ENCODE results near the gene IQCC. TPM values are rescaled to one million over a fixed set of nuclear protein-coding genes. Genes with fewer than 3 reads are reported as not detected.

Gene IQCC
- total RNA-seq, 1 experiment from 2014 or later: 4.9 TPM

DNA sequence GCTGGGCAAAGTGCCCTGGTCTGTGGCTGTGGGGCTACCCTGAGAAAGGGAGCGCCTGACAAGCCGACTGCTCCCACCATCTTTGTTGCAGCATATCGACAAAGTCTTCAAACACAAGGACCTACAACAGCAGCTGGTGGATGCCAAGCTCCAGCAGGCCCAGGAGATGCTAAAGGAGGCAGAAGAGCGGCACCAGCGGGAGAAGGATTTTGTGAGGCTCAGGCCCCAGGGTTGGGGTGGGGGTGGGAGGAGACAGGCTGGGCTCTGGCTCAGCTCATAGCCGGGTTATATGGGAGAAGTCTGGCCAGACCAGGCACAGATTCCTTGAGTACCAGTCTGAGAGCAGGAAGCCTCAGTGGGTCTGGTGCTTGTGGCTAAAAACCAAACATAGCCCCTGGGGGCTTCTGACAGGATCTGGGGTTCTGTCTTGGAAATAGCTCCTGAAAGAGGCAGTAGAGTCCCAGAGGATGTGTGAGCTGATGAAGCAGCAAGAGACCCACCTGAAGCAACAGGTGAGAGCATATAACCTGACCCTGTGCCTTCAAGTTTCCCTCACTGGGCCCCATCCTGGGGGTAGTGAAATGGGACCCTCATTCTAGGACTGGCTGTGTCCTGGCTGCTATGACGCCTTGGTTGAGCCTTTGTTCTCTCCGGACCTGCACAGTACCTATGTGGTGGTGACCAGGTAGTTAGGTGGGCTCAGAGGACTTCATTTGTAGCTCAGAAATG lies 13.1 kb upstream of the IQCC start:
- no peaks in the 10 kb centered on the region for H3K4me1 ChIP-seq (replicated peaks; ENCODE audit: insufficient read depth)
- H3K79me2 ChIP-seq (ENCODE audit: low read depth): 0 out of 2 replicates have a peak, but pooled peaks cover 2% of the 10 kb centered on the region
- no peaks in the 10 kb centered on the region for H3K9me2 ChIP-seq (ENCODE audit: insufficient read depth)
- H4K20me1 ChIP-seq (ENCODE audit: insufficient read depth): peaks cover 7% of the 10 kb centered on the region
- no peak overlapping the region for H2AFZ ChIP-seq
- no TSS peak for BruUV-seq (replicated peaks)
- H3K27me3 ChIP-seq (ENCODE audit: insufficient read depth, low read depth): no peaks in the 10 kb centered on the region
- no peak for DNase-seq
- H3F3A ChIP-seq (ENCODE audit: insufficient read depth, low read depth): peaks cover 20% of the 10 kb centered on the region; the same call in 1 of the 2 replicates
- ChIA-PET CTCF (no interaction called here), POLR2A (ENCODE audit: unreplicated experiment) (no interaction called here)
- H3K9me3 ChIP-seq (ENCODE audit: insufficient read depth, low read depth): no peaks in the 10 kb centered on the region
- peaks cover 58% of the 10 kb centered on the region for H3K36me3 ChIP-seq (ENCODE audit: low read depth)
- no peak overlapping the region for H3K4me2 ChIP-seq
- TF ChIP-seq EZH2 (IDR thresholded peaks at IDR 0.05; ENCODE audit: low read depth): no peak
- TF ChIP-seq, protein P1, sequence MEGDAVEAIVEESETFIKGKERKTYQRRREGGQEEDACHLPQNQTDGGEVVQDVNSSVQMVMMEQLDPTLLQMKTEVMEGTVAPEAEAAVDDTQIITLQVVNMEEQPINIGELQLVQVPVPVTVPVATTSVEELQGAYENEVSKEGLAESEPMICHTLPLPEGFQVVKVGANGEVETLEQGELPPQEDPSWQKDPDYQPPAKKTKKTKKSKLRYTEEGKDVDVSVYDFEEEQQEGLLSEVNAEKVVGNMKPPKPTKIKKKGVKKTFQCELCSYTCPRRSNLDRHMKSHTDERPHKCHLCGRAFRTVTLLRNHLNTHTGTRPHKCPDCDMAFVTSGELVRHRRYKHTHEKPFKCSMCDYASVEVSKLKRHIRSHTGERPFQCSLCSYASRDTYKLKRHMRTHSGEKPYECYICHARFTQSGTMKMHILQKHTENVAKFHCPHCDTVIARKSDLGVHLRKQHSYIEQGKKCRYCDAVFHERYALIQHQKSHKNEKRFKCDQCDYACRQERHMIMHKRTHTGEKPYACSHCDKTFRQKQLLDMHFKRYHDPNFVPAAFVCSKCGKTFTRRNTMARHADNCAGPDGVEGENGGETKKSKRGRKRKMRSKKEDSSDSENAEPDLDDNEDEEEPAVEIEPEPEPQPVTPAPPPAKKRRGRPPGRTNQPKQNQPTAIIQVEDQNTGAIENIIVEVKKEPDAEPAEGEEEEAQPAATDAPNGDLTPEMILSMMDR (conservative IDR thresholded peaks at IDR 0.05): no peak
- no peak overlapping the region for H3K4me3 ChIP-seq
- no peak overlapping the region for H3K27ac ChIP-seq
- intact Hi-C loops (cut with micrococcal nuclease; ENCODE audit: unreplicated experiment): no loop called here

DNA sequence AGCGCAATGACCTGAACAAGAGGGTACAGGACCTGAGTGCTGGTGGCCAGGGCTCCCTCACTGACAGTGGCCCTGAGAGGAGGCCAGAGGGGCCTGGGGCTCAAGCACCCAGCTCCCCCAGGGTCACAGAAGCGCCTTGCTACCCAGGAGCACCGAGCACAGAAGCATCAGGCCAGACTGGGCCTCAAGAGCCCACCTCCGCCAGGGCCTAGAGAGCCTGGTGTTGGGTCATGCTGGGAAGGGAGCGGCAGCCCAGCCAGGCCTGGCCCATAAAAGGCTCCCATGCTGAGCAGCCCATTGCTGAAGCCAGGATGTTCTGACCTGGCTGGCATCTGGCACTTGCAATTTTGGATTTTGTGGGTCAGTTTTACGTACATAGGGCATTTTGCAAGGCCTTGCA lies 10.5 kb upstream of the IQCC start:
- Histone ChIP-seq H3K9me3 (ENCODE audit: insufficient read depth, low read depth) (no peaks in the 10 kb centered on the region), H3K4me2 (no peak overlapping the region), H3K27me3 (ENCODE audit: insufficient read depth, low read depth) (no peaks in the 10 kb centered on the region), H2AFZ (no peak overlapping the region), H3K79me2 (ENCODE audit: low read depth) (no peaks in the 10 kb centered on the region), H3K36me3 (ENCODE audit: low read depth) (peaks cover 40% of the 10 kb centered on the region), H3K27ac (no peak overlapping the region), H3K9me2 (ENCODE audit: insufficient read depth) (no peaks in the 10 kb centered on the region), H4K20me1 (ENCODE audit: insufficient read depth) (peaks cover 7% of the 10 kb centered on the region), H3K4me3 (no peak overlapping the region), H3K4me1 (replicated peaks; ENCODE audit: insufficient read depth) (no peaks in the 10 kb centered on the region), H3F3A (ENCODE audit: insufficient read depth, low read depth) (peaks cover 44% of the 10 kb centered on the region; the same call in 1 of the 2 replicates)
- intact Hi-C loops (cut with micrococcal nuclease; ENCODE audit: unreplicated experiment): no loop called here
- DNase-seq: peak in 1 of 2 experiments; percentile 16
- ChIA-PET CTCF (no interaction called here), POLR2A (ENCODE audit: unreplicated experiment) (no interaction called here)
- no TSS peak for BruUV-seq (replicated peaks)
- TF ChIP-seq, protein P1 (conservative IDR thresholded peaks at IDR 0.05): no peak
- no peak for TF ChIP-seq EZH2 (IDR thresholded peaks at IDR 0.05; ENCODE audit: low read depth)

DNA sequence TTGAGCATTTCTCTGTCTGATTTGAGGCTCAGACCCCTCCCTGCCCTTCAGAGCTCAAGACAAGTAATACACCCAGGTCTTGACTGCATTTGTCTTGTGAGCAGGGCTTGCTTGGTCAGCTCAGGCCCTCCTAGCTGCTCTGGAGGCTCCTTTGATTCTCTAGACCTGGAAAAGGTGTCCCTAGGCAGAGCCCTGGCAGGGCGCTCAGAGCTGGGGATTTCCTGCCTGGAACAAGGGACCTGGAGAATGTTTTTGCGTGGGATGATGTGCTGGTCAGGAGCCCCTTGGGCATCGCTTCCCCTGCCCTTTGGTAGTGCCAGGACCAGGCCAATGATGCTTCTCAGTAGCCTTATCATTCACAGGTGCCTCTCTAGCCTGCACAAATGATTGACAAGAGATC lies 9.9 kb upstream of the IQCC start:
- ChIA-PET CTCF (no interaction called here), POLR2A (ENCODE audit: unreplicated experiment) (no interaction called here)
- peaks cover 7% of the 10 kb centered on the region for H4K20me1 ChIP-seq (ENCODE audit: insufficient read depth)
- no peaks in the 10 kb centered on the region for H3K9me3 ChIP-seq (ENCODE audit: insufficient read depth, low read depth)
- no peak for DNase-seq
- no peak overlapping the region for H2AFZ ChIP-seq
- no peaks in the 10 kb centered on the region for H3K4me1 ChIP-seq (replicated peaks; ENCODE audit: insufficient read depth)
- no peak overlapping the region for H3K4me3 ChIP-seq
- H3K27ac ChIP-seq: no peak overlapping the region
- no peaks in the 10 kb centered on the region for H3K79me2 ChIP-seq (ENCODE audit: low read depth)
- intact Hi-C loops (cut with micrococcal nuclease; ENCODE audit: unreplicated experiment): no loop called here
- H3K27me3 ChIP-seq (ENCODE audit: insufficient read depth, low read depth): no peaks in the 10 kb centered on the region
- H3K4me2 ChIP-seq: no peak overlapping the region
- no peaks in the 10 kb centered on the region for H3K9me2 ChIP-seq (ENCODE audit: insufficient read depth)
- peaks cover 47% of the 10 kb centered on the region; the same call in 1 of the 2 replicates for H3F3A ChIP-seq (ENCODE audit: insufficient read depth, low read depth)
- no TSS peak for BruUV-seq (replicated peaks)
- H3K36me3 ChIP-seq (ENCODE audit: low read depth): peaks cover 34% of the 10 kb centered on the region
- no peak for TF ChIP-seq EZH2 (IDR thresholded peaks at IDR 0.05; ENCODE audit: low read depth)
- TF ChIP-seq, protein P1 (conservative IDR thresholded peaks at IDR 0.05): no peak

Data from PC-9 (cell line).